IMR-90 (cell line): ENCODE measurements around the gene TOMM34.

Source experiments
- CTCF ChIP-seq: conservative IDR thresholded peaks from 2 replicates; pipeline ENCODE4 v1.5.1; 2012; ENCODE audit warnings: mild to moderate bottlenecking, low read depth, low read length, improper control_type of control experiment
- RCOR1 ChIP-seq: IDR thresholded peaks from 2 replicates; pipeline ENCODE4 v1.6.1; 2012; ENCODE audit warnings: mild to moderate bottlenecking, low read length, improper control_type of control experiment; ENCODE audit not compliant: insufficient replicate concordance
- RFX5 ChIP-seq: IDR thresholded peaks from 2 replicates; pipeline ENCODE4 v1.8.0; 2012; ENCODE audit warnings: low read depth, mild to moderate bottlenecking, low read length, moderate library complexity

- TF ChIP-seq CTCF (no peak), RFX5 (no peak), RCOR1 (no peak)
These were observed 3.4 kb upstream of the TOMM34 start for GRCh38 chr20:44963325-44964215.
